Measurements from ENCODE around the gene LCNL1. TPM values are rescaled to one million over a fixed set of nuclear protein-coding genes. Genes with fewer than 3 reads are reported as not detected.

Gene LCNL1
- total RNA-seq, 2 donors from 2014 or later = 1.4 to 2.2 TPM

GRCh38 chr9:136972335-136972734 lies 10.5 kb upstream of the LCNL1 start:
- WGBS, 2 experiments (ENCODE audit: insufficient coverage in 1 of 2, insufficient read length in 1 of 2) = 88 to 91% methylated on average over 8 to 11 of the region's 11 CpGs
- Histone ChIP-seq H3K4me1 (ENCODE audit: control insufficient read depth, insufficient read depth, low read length) (no peaks in the 10 kb centered on the region), H3K27ac (ENCODE audit: low read depth, low read length) (no peak overlapping the region), H3K9me3 (ENCODE audit: control insufficient read depth, low read length) (no peaks in the 10 kb centered on the region), H3K9ac (ENCODE audit: extremely low read depth, low read length, poor library complexity, severe bottlenecking) (no peak overlapping the region), H3K36me3 (ENCODE audit: control insufficient read depth, insufficient read depth, low read length) (no peaks in the 10 kb centered on the region), H3K27me3 (ENCODE audit: control insufficient read depth, insufficient read depth, low read length, poor library complexity, severe bottlenecking) (peaks cover 3% of the 10 kb centered on the region), H3K4me3 (ENCODE audit: low read length) (no peak overlapping the region)
- Mint-ChIP-seq H3K36me3 (ENCODE audit: low read depth) (no peaks in the 10 kb centered on the region), H3K4me1 (peaks cover under 1% of the 10 kb centered on the region), H3K4me3 (no peak overlapping the region), H3K27ac (no peak overlapping the region), H3K9me3 (no peaks in the 10 kb centered on the region), H3K27me3 (ENCODE audit: insufficient read depth) (peaks cover under 1% of the 10 kb centered on the region)
- no peak for TF ChIP-seq CTCF (conservative IDR thresholded peaks at IDR 0.05)
- DNase-seq = no peak

GRCh38 chr9:136972743-136973142 lies 10.1 kb upstream of the LCNL1 start:
- Mint-ChIP-seq H3K27me3 (ENCODE audit: insufficient read depth) (peaks cover 2% of the 10 kb centered on the region), H3K36me3 (ENCODE audit: low read depth) (no peaks in the 10 kb centered on the region), H3K4me1 (peaks cover 2% of the 10 kb centered on the region), H3K4me3 (no peak overlapping the region), H3K9me3 (no peaks in the 10 kb centered on the region), H3K27ac (no peak overlapping the region)
- TF ChIP-seq CTCF (conservative IDR thresholded peaks at IDR 0.05) = no peak
- Histone ChIP-seq H3K27me3 (ENCODE audit: control insufficient read depth, insufficient read depth, low read length, poor library complexity, severe bottlenecking) (peaks cover 6% of the 10 kb centered on the region), H3K4me3 (ENCODE audit: low read length) (no peak overlapping the region), H3K9ac (ENCODE audit: extremely low read depth, low read length, poor library complexity, severe bottlenecking) (no peak overlapping the region), H3K4me1 (ENCODE audit: control insufficient read depth, insufficient read depth, low read length) (no peaks in the 10 kb centered on the region), H3K9me3 (ENCODE audit: control insufficient read depth, low read length) (no peaks in the 10 kb centered on the region), H3K36me3 (ENCODE audit: control insufficient read depth, insufficient read depth, low read length) (no peaks in the 10 kb centered on the region), H3K27ac (ENCODE audit: low read depth, low read length) (no peak overlapping the region)
- no peak for DNase-seq
- 71 to 78% methylated on average over 4 to 13 of the region's 13 CpGs for WGBS, 2 experiments (ENCODE audit: insufficient coverage in 1 of 2, insufficient read length in 1 of 2)

- H3K4me1 Mint-ChIP-seq = peaks cover 2% of the 10 kb centered on the region
- Histone ChIP-seq H3K36me3 (ENCODE audit: control insufficient read depth, insufficient read depth, low read length) (no peaks in the 10 kb centered on the region), H3K9me3 (ENCODE audit: control insufficient read depth, low read length) (no peaks in the 10 kb centered on the region), H3K9ac (ENCODE audit: extremely low read depth, low read length, poor library complexity, severe bottlenecking) (no peak overlapping the region), H3K27ac (ENCODE audit: low read depth, low read length) (no peak overlapping the region), H3K4me3 (ENCODE audit: low read length) (no peak overlapping the region), H3K27me3 (ENCODE audit: control insufficient read depth, insufficient read depth, low read length, poor library complexity, severe bottlenecking) (peaks cover 6% of the 10 kb centered on the region), H3K4me1 (ENCODE audit: control insufficient read depth, insufficient read depth, low read length) (no peaks in the 10 kb centered on the region)
- no peak overlapping the region for H3K4me3 Mint-ChIP-seq
- H3K9me3 Mint-ChIP-seq = no peaks in the 10 kb centered on the region
- H3K36me3 Mint-ChIP-seq (ENCODE audit: low read depth) = no peaks in the 10 kb centered on the region
- WGBS, 2 experiments (ENCODE audit: insufficient coverage in 1 of 2, insufficient read length in 1 of 2) = 89 to 90% methylated on average over 14 to 29 of the region's 29 CpGs
- DNase-seq = no peak
- H3K27me3 Mint-ChIP-seq (ENCODE audit: insufficient read depth) = peaks cover 2% of the 10 kb centered on the region
- H3K27ac Mint-ChIP-seq = no peak overlapping the region
- no peak for TF ChIP-seq CTCF (conservative IDR thresholded peaks at IDR 0.05)
Measured at GRCh38 chr9:136973618-136974617, 8.9 kb upstream of the LCNL1 start.
